ENCODE results near the gene REEP6. TPM values are rescaled to one million over a fixed set of nuclear protein-coding genes. Genes with fewer than 3 reads are reported as not detected.
"Not testable (repeated sequence)": the region's sequence is repeated elsewhere in the genome, so short reads cannot be mapped to it uniquely, and the experiment has no call there.

REEP6 gene
- polyA plus RNA-seq, 3 donors: 0.51 to 1.8 (median 0.81) TPM

- H3K36me3 ChIP-seq (replicated peaks in 1 of 2; ENCODE audit: control insufficient read depth in 1 of 2, insufficient read depth in 2 of 2, low read length in 2 of 2): no peaks in the 10 kb centered on the region
- Mint-ChIP-seq H3K36me3 (no peaks in the 10 kb centered on the region), H3K27ac (no peak overlapping the region), H3K4me3 (no peak overlapping the region), H3K27me3 (ENCODE audit: low read depth in 3 of 3) (peaks cover 23 to 42% (median 24%) of the 10 kb centered on the region in 3 donors), H3K9me3 (peaks cover 0 to 11% (median 4%) of the 10 kb centered on the region in 7 donors), H3K4me1 (no peaks in the 10 kb centered on the region)
- no peak overlapping the region for H3K4me2 ChIP-seq (replicated peaks; ENCODE audit: extremely low read depth, low read length, poor library complexity, severe bottlenecking)
- no peak for DNase-seq
- WGBS (ENCODE audit: insufficient coverage): 70% methylated on average over 13 of the region's 15 CpGs
- H3K27ac ChIP-seq (ENCODE audit: low read depth in 1 of 2, low read length in 2 of 2): no peak overlapping the region
- H3K9me3 ChIP-seq (replicated peaks in 1 of 2; ENCODE audit: control insufficient read depth in 1 of 2, insufficient read depth in 1 of 2, low read length in 2 of 2): no peaks in the 10 kb centered on the region
- H3K79me2 ChIP-seq (ENCODE audit: insufficient read depth, low read length): no peaks in the 10 kb centered on the region
- H3K9ac ChIP-seq (ENCODE audit: insufficient read depth, low read length, poor library complexity, severe bottlenecking): no peak overlapping the region
- H2AFZ ChIP-seq (ENCODE audit: insufficient read depth, low read depth, low read length, poor library complexity, severe bottlenecking): no peak overlapping the region
- peaks cover 0 to 7% of the 10 kb centered on the region in 2 donors for H3K27me3 ChIP-seq (ENCODE audit: control insufficient read depth in 2 of 2, insufficient read depth in 2 of 2, low read length in 2 of 2)
- no peaks in the 10 kb centered on the region for H3K4me1 ChIP-seq (ENCODE audit: control insufficient read depth in 1 of 2, insufficient read depth in 2 of 2, low read length in 2 of 2)
- intact Hi-C loops (cut with micrococcal nuclease): no loop called here
- no peak overlapping the region for H3K4me3 ChIP-seq (replicated peaks in 1 of 3; ENCODE audit: low read depth in 2 of 3, low read length in 3 of 3)
- TF ChIP-seq CTCF (IDR thresholded peaks at IDR 0.05): no peak
- no peaks in the 10 kb centered on the region for H4K20me1 ChIP-seq (ENCODE audit: insufficient read depth, low read length)
Observed at GRCh38 chr19:1538978-1539377, 48.0 kb downstream of the REEP6 start.

GRCh38 chr19:1539749-1540148, 48.8 kb downstream of the REEP6 start:
- intact Hi-C loops (cut with micrococcal nuclease); H3K36me3 ChIP-seq (replicated peaks in 1 of 2; ENCODE audit: control insufficient read depth in 1 of 2, insufficient read depth in 2 of 2, low read length in 2 of 2); H3K4me1 Mint-ChIP-seq; H3K9ac ChIP-seq (ENCODE audit: insufficient read depth, low read length, poor library complexity, severe bottlenecking); H3K27me3 ChIP-seq (ENCODE audit: control insufficient read depth in 2 of 2, insufficient read depth in 2 of 2, low read length in 2 of 2); H3K4me3 ChIP-seq (replicated peaks in 1 of 3; ENCODE audit: low read depth in 2 of 3, low read length in 3 of 3); H4K20me1 ChIP-seq (ENCODE audit: insufficient read depth, low read length); H3K27ac ChIP-seq (ENCODE audit: low read depth in 1 of 2, low read length in 2 of 2); H3K27ac Mint-ChIP-seq; DNase-seq; H3K4me1 ChIP-seq (ENCODE audit: control insufficient read depth in 1 of 2, insufficient read depth in 2 of 2, low read length in 2 of 2); H2AFZ ChIP-seq (ENCODE audit: insufficient read depth, low read depth, low read length, poor library complexity, severe bottlenecking); H3K36me3 Mint-ChIP-seq; H3K9me3 ChIP-seq (replicated peaks in 1 of 2; ENCODE audit: control insufficient read depth in 1 of 2, insufficient read depth in 1 of 2, low read length in 2 of 2); H3K79me2 ChIP-seq (ENCODE audit: insufficient read depth, low read length); H3K4me2 ChIP-seq (replicated peaks; ENCODE audit: extremely low read depth, low read length, poor library complexity, severe bottlenecking): not testable (repeated sequence)
- peaks cover 0 to 11% (median 4%) of the 10 kb centered on the region in 7 donors for H3K9me3 Mint-ChIP-seq
- H3K27me3 Mint-ChIP-seq (ENCODE audit: low read depth in 3 of 3): peaks cover 26 to 49% (median 28%) of the 10 kb centered on the region in 3 donors
- 91% methylated on average over 6 of the region's 11 CpGs for WGBS (ENCODE audit: insufficient coverage)
- peak overlapping the region in 1 of 2 donors; percentile 73 for H3K4me3 Mint-ChIP-seq
